Measurements from ENCODE around the gene WDR31. TPM values are rescaled to one million over a fixed set of nuclear protein-coding genes. Genes with fewer than 3 reads are reported as not detected.

WDR31 gene
- total RNA-seq, 1 donor from 2014 or later, result 1.6 TPM

GRCh38 chr9:113267911-113268566 lies 72.0 kb downstream of the WDR31 start:
- H3K4me2 ChIP-seq (ENCODE audit: low read length), result no peak overlapping the region
- peaks cover 7% of the 10 kb centered on the region for H3K36me3 Mint-ChIP-seq (ENCODE audit: low read depth, unreplicated experiment)
- H3K4me1 ChIP-seq (ENCODE audit: insufficient read depth, low read length), result no peaks in the 10 kb centered on the region

DNA sequence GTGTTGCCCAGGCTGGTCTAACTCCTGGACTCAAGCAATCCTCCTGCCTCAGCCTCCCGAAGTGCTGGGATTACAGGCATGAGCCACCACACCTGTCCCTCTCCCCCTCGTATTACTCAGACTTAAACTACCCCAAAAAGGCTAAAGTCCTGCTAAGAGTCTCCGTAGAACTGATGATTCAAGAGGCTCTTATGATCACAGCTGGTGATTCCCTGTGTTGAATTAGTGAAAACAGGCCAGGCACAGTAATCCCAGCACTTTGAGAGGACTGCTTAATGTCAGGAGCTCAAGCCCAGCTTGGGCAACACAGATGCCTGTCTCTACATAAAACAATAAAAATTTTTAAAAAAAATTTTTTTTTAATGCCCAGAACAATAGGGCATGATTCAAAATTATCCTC lies 73.9 kb downstream of the WDR31 start:
- DNase-seq (ENCODE audit: low read depth) (no peak), FAIRE-seq (no peak)
- Histone ChIP-seq H3K27me3 (ENCODE audit: insufficient read depth, low read length) (no peaks in the 10 kb centered on the region), H3K4me3 (ENCODE audit: insufficient read depth, low read depth, low read length) (no peak overlapping the region), H2AFZ (ENCODE audit: low read depth, low read length) (no peak overlapping the region), H3K4me2 (ENCODE audit: low read length) (no peak overlapping the region), H3K9me3 (ENCODE audit: insufficient read depth, low read depth, low read length) (no peaks in the 10 kb centered on the region), H3K27ac (ENCODE audit: low read depth, low read length) (no peak overlapping the region), H4K20me1 (ENCODE audit: insufficient read depth, low read length) (peaks cover 4% of the 10 kb centered on the region), H3K79me2 (ENCODE audit: insufficient read depth, low read length) (no peaks in the 10 kb centered on the region), H3K9ac (ENCODE audit: low read length) (no peak overlapping the region), H3K4me1 (ENCODE audit: insufficient read depth, low read length) (no peaks in the 10 kb centered on the region), H3K36me3 (ENCODE audit: insufficient read depth, low read length) (peaks cover 21% of the 10 kb centered on the region)
- Mint-ChIP-seq H3K4me3 (ENCODE audit: unreplicated experiment) (no peak overlapping the region), H3K9me3 (ENCODE audit: unreplicated experiment) (no peaks in the 10 kb centered on the region), H3K27me3 (ENCODE audit: low read depth, unreplicated experiment) (no peaks in the 10 kb centered on the region), H3K36me3 (ENCODE audit: low read depth, unreplicated experiment) (peaks cover 13% of the 10 kb centered on the region), H3K4me1 (ENCODE audit: low read depth, unreplicated experiment) (peaks cover 2% of the 10 kb centered on the region), H3K27ac (ENCODE audit: unreplicated experiment) (no peak overlapping the region)
- TF ChIP-seq, protein P1, sequence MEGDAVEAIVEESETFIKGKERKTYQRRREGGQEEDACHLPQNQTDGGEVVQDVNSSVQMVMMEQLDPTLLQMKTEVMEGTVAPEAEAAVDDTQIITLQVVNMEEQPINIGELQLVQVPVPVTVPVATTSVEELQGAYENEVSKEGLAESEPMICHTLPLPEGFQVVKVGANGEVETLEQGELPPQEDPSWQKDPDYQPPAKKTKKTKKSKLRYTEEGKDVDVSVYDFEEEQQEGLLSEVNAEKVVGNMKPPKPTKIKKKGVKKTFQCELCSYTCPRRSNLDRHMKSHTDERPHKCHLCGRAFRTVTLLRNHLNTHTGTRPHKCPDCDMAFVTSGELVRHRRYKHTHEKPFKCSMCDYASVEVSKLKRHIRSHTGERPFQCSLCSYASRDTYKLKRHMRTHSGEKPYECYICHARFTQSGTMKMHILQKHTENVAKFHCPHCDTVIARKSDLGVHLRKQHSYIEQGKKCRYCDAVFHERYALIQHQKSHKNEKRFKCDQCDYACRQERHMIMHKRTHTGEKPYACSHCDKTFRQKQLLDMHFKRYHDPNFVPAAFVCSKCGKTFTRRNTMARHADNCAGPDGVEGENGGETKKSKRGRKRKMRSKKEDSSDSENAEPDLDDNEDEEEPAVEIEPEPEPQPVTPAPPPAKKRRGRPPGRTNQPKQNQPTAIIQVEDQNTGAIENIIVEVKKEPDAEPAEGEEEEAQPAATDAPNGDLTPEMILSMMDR (IDR thresholded peaks at IDR 0.05; ENCODE audit: insufficient read depth, low read depth, low read length), result no peak
- TF ChIP-seq EZH2 (IDR thresholded peaks at IDR 0.05; ENCODE audit: insufficient read depth, low read length), result no peak

More at GRCh38 chr9:113267911-113268566, 72.0 kb downstream of the WDR31 start:
- Histone ChIP-seq H3K27me3 (ENCODE audit: insufficient read depth, low read length) (no peaks in the 10 kb centered on the region), H3K36me3 (ENCODE audit: insufficient read depth, low read length) (peaks cover 34% of the 10 kb centered on the region), H3K79me2 (ENCODE audit: insufficient read depth, low read length) (no peaks in the 10 kb centered on the region), H3K4me3 (ENCODE audit: insufficient read depth, low read depth, low read length) (no peak overlapping the region), H3K9ac (ENCODE audit: low read length) (no peak overlapping the region), H2AFZ (ENCODE audit: low read depth, low read length) (no peak overlapping the region), H4K20me1 (ENCODE audit: insufficient read depth, low read length) (peaks cover 4% of the 10 kb centered on the region), H3K9me3 (ENCODE audit: insufficient read depth, low read depth, low read length) (no peaks in the 10 kb centered on the region), H3K27ac (ENCODE audit: low read depth, low read length) (no peak overlapping the region)
- no peak overlapping the region for H3K4me3 Mint-ChIP-seq (ENCODE audit: unreplicated experiment)
- no peaks in the 10 kb centered on the region for H3K27me3 Mint-ChIP-seq (ENCODE audit: low read depth, unreplicated experiment)
- peaks cover 2% of the 10 kb centered on the region for H3K4me1 Mint-ChIP-seq (ENCODE audit: low read depth, unreplicated experiment)
- FAIRE-seq (no peak), DNase-seq (ENCODE audit: low read depth) (no peak)
- TF ChIP-seq, protein P1 (IDR thresholded peaks at IDR 0.05; ENCODE audit: insufficient read depth, low read depth, low read length), result no peak
- TF ChIP-seq EZH2 (IDR thresholded peaks at IDR 0.05; ENCODE audit: insufficient read depth, low read length), result no peak
- H3K27ac Mint-ChIP-seq (ENCODE audit: unreplicated experiment), result no peak overlapping the region
- no peaks in the 10 kb centered on the region for H3K9me3 Mint-ChIP-seq (ENCODE audit: unreplicated experiment)

Other genes with a start within 250 kb of the WDR31 start
- gene SLC31A2, start 189.3 kb downstream of the WDR31 start, total RNA-seq, result 7.1 and 8.4 TPM in 2 replicates
- gene FKBP15, start 119.0 kb downstream of the WDR31 start, total RNA-seq, result 26.4 and 27.2 TPM in 2 replicates
- 35.8 and 39.1 TPM in 2 replicates for gene SLC31A1, start 118.7 kb downstream of the WDR31 start, total RNA-seq
- gene CDC26, start 64.7 kb downstream of the WDR31 start, total RNA-seq, result 22.5 and 23.9 TPM in 2 replicates
- gene PRPF4, start 64.6 kb downstream of the WDR31 start, total RNA-seq, result 33.2 and 33.4 TPM in 2 replicates
- not detected in 2 replicates for gene RNF183, start 36.9 kb downstream of the WDR31 start, total RNA-seq
- gene BSPRY, start 9.3 kb upstream of the WDR31 start, total RNA-seq, result 0.27 TPM in 1 of 2 replicates, not detected in the other
- gene HDHD3, start 36.7 kb upstream of the WDR31 start, total RNA-seq, result 8.8 and 9.4 TPM in 2 replicates
- gene ALAD, start 61.0 kb upstream of the WDR31 start, total RNA-seq, result 19.9 and 20.7 TPM in 2 replicates
- 36.6 and 37.4 TPM in 2 replicates for gene POLE3, start 70.4 kb upstream of the WDR31 start, total RNA-seq
- gene C9orf43, start 70.5 kb upstream of the WDR31 start, total RNA-seq, result 0.65 and 0.66 TPM in 2 replicates
- gene RGS3, start 123.5 kb upstream of the WDR31 start, total RNA-seq, result 92.5 and 106 TPM in 2 replicates

Data from astrocyte (in vitro differentiated cells and primary cell).